A549 (cell line): ENCODE results near the gene FIGN.

ENCODE experiments used
- CBX8 ChIP-seq: fragments of 200-600 bp; sonication (generic); IDR thresholded peaks from 2 replicates; pipeline ENCODE4 v1.6.1; 2016
- JUN ChIP-seq, 2 experiments: fragments of >200 bp; sonication (Bioruptor Twin); formaldehyde crosslinking; IDR thresholded peaks; 2 replicates in 1 of 2; 3 replicates in 1 of 2; pipeline ENCODE4 v1.6.1; 2016 to 2017
- KDM5A ChIP-seq: fragments of 200-600 bp; sonication (generic); IDR thresholded peaks from 2 replicates; pipeline ENCODE4 v1.6.1; 2016; ENCODE audit warnings: antibody characterized with exemption, mild to moderate bottlenecking
- MAFK ChIP-seq: fragments of 450-650 bp; IDR thresholded peaks from 2 replicates; pipeline ENCODE4 v1.6.1; 2014; ENCODE audit not compliant: partially characterized antibody
- RNF2 ChIP-seq: fragments of 200-600 bp; sonication (generic); IDR thresholded peaks from 2 replicates; pipeline ENCODE4 v1.6.1; 2016; ENCODE audit warnings: low read depth, mild to moderate bottlenecking, antibody characterized with exemption, moderate library complexity, borderline replicate concordance
- TF ChIP-seq, protein P1 (sequence below): fragments of >200 bp; sonication (Bioruptor Twin); formaldehyde crosslinking; IDR thresholded peaks from 3 replicates; pipeline ENCODE4 v1.5.1; 2016
- TF ChIP-seq, protein P2 (sequence below): fragments of 450-650 bp; IDR thresholded peaks from 2 replicates; pipeline ENCODE4 v1.6.1; 2014; ENCODE audit warnings: antibody characterized with exemption

- TF ChIP-seq JUN (IDR thresholded peaks at IDR 0.05) (no peak), KDM5A (no peak), RNF2 (no peak), MAFK (no peak), CBX8 (no peak)
- TF ChIP-seq, protein P1, sequence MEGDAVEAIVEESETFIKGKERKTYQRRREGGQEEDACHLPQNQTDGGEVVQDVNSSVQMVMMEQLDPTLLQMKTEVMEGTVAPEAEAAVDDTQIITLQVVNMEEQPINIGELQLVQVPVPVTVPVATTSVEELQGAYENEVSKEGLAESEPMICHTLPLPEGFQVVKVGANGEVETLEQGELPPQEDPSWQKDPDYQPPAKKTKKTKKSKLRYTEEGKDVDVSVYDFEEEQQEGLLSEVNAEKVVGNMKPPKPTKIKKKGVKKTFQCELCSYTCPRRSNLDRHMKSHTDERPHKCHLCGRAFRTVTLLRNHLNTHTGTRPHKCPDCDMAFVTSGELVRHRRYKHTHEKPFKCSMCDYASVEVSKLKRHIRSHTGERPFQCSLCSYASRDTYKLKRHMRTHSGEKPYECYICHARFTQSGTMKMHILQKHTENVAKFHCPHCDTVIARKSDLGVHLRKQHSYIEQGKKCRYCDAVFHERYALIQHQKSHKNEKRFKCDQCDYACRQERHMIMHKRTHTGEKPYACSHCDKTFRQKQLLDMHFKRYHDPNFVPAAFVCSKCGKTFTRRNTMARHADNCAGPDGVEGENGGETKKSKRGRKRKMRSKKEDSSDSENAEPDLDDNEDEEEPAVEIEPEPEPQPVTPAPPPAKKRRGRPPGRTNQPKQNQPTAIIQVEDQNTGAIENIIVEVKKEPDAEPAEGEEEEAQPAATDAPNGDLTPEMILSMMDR, result no peak
- TF ChIP-seq, protein P2, sequence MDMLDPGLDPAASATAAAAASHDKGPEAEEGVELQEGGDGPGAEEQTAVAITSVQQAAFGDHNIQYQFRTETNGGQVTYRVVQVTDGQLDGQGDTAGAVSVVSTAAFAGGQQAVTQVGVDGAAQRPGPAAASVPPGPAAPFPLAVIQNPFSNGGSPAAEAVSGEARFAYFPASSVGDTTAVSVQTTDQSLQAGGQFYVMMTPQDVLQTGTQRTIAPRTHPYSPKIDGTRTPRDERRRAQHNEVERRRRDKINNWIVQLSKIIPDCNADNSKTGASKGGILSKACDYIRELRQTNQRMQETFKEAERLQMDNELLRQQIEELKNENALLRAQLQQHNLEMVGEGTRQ, result no peak
Observed at GRCh38 chr2:163755366-163755765, 19.6 kb upstream of the FIGN start.
